Measurements from ENCODE around the gene SPATA16.
"Not testable (repeated sequence)": the region's sequence is repeated elsewhere in the genome, so short reads cannot be mapped to it uniquely, and the experiment has no call there.

Gene SPATA16

GRCh38 chr3:172882563-172882962, 258.5 kb downstream of the SPATA16 start:
- H3K27ac ChIP-seq (ENCODE audit: low read depth, low read length), result no peak overlapping the region
- H3K4me2 ChIP-seq (ENCODE audit: low read length), result no peak overlapping the region
- TF ChIP-seq CTCF (IDR thresholded peaks at IDR 0.05; ENCODE audit: low read depth, low read length, poor library complexity, severe bottlenecking) (no peak), EZH2phosphoT487 (IDR thresholded peaks at IDR 0.05; ENCODE audit: borderline replicate concordance, low read length) (no peak)
- no peaks in the 10 kb centered on the region for H3K36me3 ChIP-seq (ENCODE audit: control insufficient read depth, low read length)
- no peaks in the 10 kb centered on the region for H3K9me2 ChIP-seq (replicated peaks; ENCODE audit: control insufficient read depth, low read length)
- no peaks in the 10 kb centered on the region for H3K27me3 ChIP-seq (ENCODE audit: control insufficient read depth, low read length)
- H3F3A ChIP-seq (ENCODE audit: control insufficient read depth, insufficient read depth), result no peaks in the 10 kb centered on the region
- H3K9me3 ChIP-seq (ENCODE audit: control insufficient read depth, insufficient read depth, low read length), result no peaks in the 10 kb centered on the region
- no peak overlapping the region for H3K4me3 ChIP-seq (ENCODE audit: low read length)
- no peaks in the 10 kb centered on the region for H3K4me1 ChIP-seq (ENCODE audit: control insufficient read depth, low read length)
- no peaks in the 10 kb centered on the region for H4K20me1 ChIP-seq (ENCODE audit: control insufficient read depth, insufficient read depth, low read depth, low read length)
- H3K79me2 ChIP-seq (ENCODE audit: control insufficient read depth, low read length), result no peaks in the 10 kb centered on the region

GRCh38 chr3:172879381-172879780, 261.7 kb downstream of the SPATA16 start:
- H3F3A ChIP-seq (ENCODE audit: control insufficient read depth, insufficient read depth); H3K36me3 ChIP-seq (ENCODE audit: control insufficient read depth, low read length); H3K27me3 ChIP-seq (ENCODE audit: control insufficient read depth, low read length); H3K4me3 ChIP-seq (ENCODE audit: low read length); H3K9me3 ChIP-seq (ENCODE audit: control insufficient read depth, insufficient read depth, low read length); H3K4me1 ChIP-seq (ENCODE audit: control insufficient read depth, low read length); H3K27ac ChIP-seq (ENCODE audit: low read depth, low read length); H3K4me2 ChIP-seq (ENCODE audit: low read length); H3K9me2 ChIP-seq (replicated peaks; ENCODE audit: control insufficient read depth, low read length); H3K79me2 ChIP-seq (ENCODE audit: control insufficient read depth, low read length); H4K20me1 ChIP-seq (ENCODE audit: control insufficient read depth, insufficient read depth, low read depth, low read length): not testable (repeated sequence)

- Histone ChIP-seq H3K9me3 (ENCODE audit: control insufficient read depth, insufficient read depth, low read length) (no peaks in the 10 kb centered on the region), H4K20me1 (ENCODE audit: control insufficient read depth, insufficient read depth, low read depth, low read length) (no peaks in the 10 kb centered on the region), H3K9me2 (replicated peaks; ENCODE audit: control insufficient read depth, low read length) (no peaks in the 10 kb centered on the region), H3F3A (ENCODE audit: control insufficient read depth, insufficient read depth) (no peaks in the 10 kb centered on the region), H3K27ac (ENCODE audit: low read depth, low read length) (no peak overlapping the region), H3K4me2 (ENCODE audit: low read length) (no peak overlapping the region), H3K27me3 (ENCODE audit: control insufficient read depth, low read length) (no peaks in the 10 kb centered on the region), H3K4me1 (ENCODE audit: control insufficient read depth, low read length) (no peaks in the 10 kb centered on the region), H3K36me3 (ENCODE audit: control insufficient read depth, low read length) (no peaks in the 10 kb centered on the region), H3K4me3 (ENCODE audit: low read length) (no peak overlapping the region), H3K79me2 (ENCODE audit: control insufficient read depth, low read length) (no peaks in the 10 kb centered on the region)
- TF ChIP-seq CTCF (IDR thresholded peaks at IDR 0.05; ENCODE audit: low read depth, low read length, poor library complexity, severe bottlenecking), result no peak
- TF ChIP-seq EZH2phosphoT487 (IDR thresholded peaks at IDR 0.05; ENCODE audit: borderline replicate concordance, low read length), result no peak
Observed at GRCh38 chr3:172877011-172877410, 264.0 kb downstream of the SPATA16 start.

- Histone ChIP-seq H3K9me2 (replicated peaks; ENCODE audit: control insufficient read depth, low read length) (no peaks in the 10 kb centered on the region), H3K36me3 (ENCODE audit: control insufficient read depth, low read length) (no peaks in the 10 kb centered on the region), H3K79me2 (ENCODE audit: control insufficient read depth, low read length) (no peaks in the 10 kb centered on the region), H3F3A (ENCODE audit: control insufficient read depth, insufficient read depth) (no peaks in the 10 kb centered on the region), H3K9me3 (ENCODE audit: control insufficient read depth, insufficient read depth, low read length) (no peaks in the 10 kb centered on the region), H3K4me3 (ENCODE audit: low read length) (no peak overlapping the region), H3K4me2 (ENCODE audit: low read length) (no peak overlapping the region), H3K4me1 (ENCODE audit: control insufficient read depth, low read length) (no peaks in the 10 kb centered on the region), H4K20me1 (ENCODE audit: control insufficient read depth, insufficient read depth, low read depth, low read length) (no peaks in the 10 kb centered on the region), H3K27ac (ENCODE audit: low read depth, low read length) (no peak overlapping the region), H3K27me3 (ENCODE audit: control insufficient read depth, low read length) (no peaks in the 10 kb centered on the region)
- TF ChIP-seq EZH2phosphoT487 (IDR thresholded peaks at IDR 0.05; ENCODE audit: borderline replicate concordance, low read length) (no peak), CTCF (IDR thresholded peaks at IDR 0.05; ENCODE audit: low read depth, low read length, poor library complexity, severe bottlenecking) (no peak)
Observed at GRCh38 chr3:172876297-172876696, 264.7 kb downstream of the SPATA16 start.

Measured in DOHH2 (cell line).